ENCODE measurements around the gene PRKD2. TPM values are rescaled to one million over a fixed set of nuclear protein-coding genes. Genes with fewer than 3 reads are reported as not detected.

The PRKD2 gene
- total RNA-seq, 1 donor from 2014 or later, result 101 TPM

DNA sequence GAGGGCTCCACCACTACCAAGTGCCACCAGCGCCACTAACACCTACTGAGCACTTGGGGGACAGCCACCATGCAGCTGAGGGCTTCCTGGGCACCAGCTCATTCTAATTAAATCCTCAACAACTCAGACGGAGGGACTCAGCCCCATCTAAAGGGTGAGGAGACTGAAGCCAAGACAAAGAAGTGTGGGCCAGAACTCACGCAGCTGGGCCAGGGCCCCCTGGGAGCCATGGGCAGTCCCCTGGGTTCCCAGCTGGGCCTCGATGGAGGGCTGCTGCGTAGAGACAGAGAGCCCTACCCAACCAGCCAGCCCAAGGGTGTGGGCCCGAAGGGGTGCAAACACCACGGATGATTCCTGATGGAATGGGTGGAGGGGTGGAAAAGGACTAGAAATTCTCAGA lies 12.8 kb upstream of the PRKD2 start:
- no peak for DNase-seq (ENCODE audit: low spot score in 2 of 2)
- peaks cover 89 to 90% of the 10 kb centered on the region in 2 donors for H3K36me3 ChIP-seq
- H3K4me3 ChIP-seq, result no peak overlapping the region
- TF ChIP-seq, protein P1, sequence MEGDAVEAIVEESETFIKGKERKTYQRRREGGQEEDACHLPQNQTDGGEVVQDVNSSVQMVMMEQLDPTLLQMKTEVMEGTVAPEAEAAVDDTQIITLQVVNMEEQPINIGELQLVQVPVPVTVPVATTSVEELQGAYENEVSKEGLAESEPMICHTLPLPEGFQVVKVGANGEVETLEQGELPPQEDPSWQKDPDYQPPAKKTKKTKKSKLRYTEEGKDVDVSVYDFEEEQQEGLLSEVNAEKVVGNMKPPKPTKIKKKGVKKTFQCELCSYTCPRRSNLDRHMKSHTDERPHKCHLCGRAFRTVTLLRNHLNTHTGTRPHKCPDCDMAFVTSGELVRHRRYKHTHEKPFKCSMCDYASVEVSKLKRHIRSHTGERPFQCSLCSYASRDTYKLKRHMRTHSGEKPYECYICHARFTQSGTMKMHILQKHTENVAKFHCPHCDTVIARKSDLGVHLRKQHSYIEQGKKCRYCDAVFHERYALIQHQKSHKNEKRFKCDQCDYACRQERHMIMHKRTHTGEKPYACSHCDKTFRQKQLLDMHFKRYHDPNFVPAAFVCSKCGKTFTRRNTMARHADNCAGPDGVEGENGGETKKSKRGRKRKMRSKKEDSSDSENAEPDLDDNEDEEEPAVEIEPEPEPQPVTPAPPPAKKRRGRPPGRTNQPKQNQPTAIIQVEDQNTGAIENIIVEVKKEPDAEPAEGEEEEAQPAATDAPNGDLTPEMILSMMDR (IDR thresholded peaks at IDR 0.05), result no peak
- no peak overlapping the region for H3K27ac ChIP-seq
- no peaks in the 10 kb centered on the region for H3K9me3 ChIP-seq
- no peaks in the 10 kb centered on the region for H3K4me1 ChIP-seq
- intact Hi-C loops (cut with DNase I), result no loop called here
- H3K27me3 ChIP-seq, result no peaks in the 10 kb centered on the region

DNA sequence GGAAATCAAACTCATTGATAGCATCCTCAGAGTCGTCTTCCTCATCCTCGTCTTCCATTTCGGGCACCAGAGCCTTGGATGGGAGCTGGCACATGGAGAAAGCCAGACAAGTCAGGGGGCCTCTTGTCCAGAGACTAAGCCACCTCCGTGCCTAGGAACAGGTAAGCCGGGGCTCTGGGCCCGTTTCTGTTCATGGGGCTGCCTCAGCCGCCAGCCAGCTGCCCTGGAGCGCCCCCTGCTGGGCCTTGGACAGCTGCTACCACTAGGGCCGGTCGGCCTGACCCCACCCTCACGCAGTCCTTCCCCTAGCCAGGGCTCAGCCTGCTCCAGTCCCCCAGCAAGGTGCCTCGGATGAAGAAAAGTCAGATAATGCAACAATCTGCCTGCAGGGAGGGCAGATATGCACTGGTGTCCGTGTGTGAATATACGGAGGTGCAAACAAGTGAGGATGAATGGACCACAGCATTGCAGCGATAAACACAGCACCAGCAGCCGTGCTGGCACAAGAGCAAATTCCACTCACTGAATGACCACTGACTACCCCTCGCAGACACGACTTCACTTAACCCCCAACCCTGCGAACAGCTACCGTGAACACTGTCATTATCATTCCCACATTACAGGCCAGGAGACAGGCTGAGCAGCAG lies 11.9 kb upstream of the PRKD2 start:
- H3K9me3 ChIP-seq, result no peaks in the 10 kb centered on the region
- H3K4me3 ChIP-seq, result no peak overlapping the region
- peaks cover 90 to 94% of the 10 kb centered on the region in 2 donors for H3K36me3 ChIP-seq
- intact Hi-C loops (cut with DNase I), result loop anchor here (1.0 kb wide), 1 partner anchor 25 kb away; no protein-coding TSS in a partner anchor
- no peaks in the 10 kb centered on the region for H3K27me3 ChIP-seq
- no peaks in the 10 kb centered on the region for H3K4me1 ChIP-seq
- TF ChIP-seq, protein P1 (IDR thresholded peaks at IDR 0.05), result peak; percentile 85 to 92 (median 91)
- H3K27ac ChIP-seq, result no peak overlapping the region
- DNase-seq (ENCODE audit: low spot score in 2 of 2), result no peak

DNA sequence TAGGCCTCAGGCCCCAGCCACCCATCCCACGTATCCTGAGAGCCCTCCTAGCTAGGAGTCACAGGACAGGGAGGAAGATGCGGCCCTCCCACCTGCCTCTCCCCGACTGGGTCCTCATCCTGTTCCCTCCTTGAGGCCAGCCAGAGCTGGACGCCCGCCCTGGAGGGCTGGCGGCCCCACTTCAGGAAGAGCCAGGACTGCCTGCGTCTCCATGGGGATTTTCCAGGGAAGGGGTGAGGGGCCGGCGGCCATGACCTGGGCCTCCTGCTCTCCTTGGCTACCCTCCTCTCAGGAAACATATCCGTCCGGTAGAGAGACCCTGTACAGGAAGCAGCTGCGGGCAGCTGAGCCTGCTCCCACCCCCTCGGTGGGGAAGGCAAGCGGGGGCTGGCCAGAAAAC lies 11.3 kb upstream of the PRKD2 start:
- Histone ChIP-seq H3K9me3 (no peaks in the 10 kb centered on the region), H3K27me3 (no peaks in the 10 kb centered on the region), H3K4me3 (no peak overlapping the region), H3K36me3 (peaks cover 92 to 94% of the 10 kb centered on the region in 2 donors), H3K4me1 (no peaks in the 10 kb centered on the region), H3K27ac (no peak overlapping the region)
- TF ChIP-seq, protein P1 (IDR thresholded peaks at IDR 0.05), result no peak
- intact Hi-C loops (cut with DNase I), result loop anchor here (1.0 kb wide), 1 partner anchor 24 kb away; no protein-coding TSS in a partner anchor
- no peak for DNase-seq (ENCODE audit: low spot score in 2 of 2)

DNA sequence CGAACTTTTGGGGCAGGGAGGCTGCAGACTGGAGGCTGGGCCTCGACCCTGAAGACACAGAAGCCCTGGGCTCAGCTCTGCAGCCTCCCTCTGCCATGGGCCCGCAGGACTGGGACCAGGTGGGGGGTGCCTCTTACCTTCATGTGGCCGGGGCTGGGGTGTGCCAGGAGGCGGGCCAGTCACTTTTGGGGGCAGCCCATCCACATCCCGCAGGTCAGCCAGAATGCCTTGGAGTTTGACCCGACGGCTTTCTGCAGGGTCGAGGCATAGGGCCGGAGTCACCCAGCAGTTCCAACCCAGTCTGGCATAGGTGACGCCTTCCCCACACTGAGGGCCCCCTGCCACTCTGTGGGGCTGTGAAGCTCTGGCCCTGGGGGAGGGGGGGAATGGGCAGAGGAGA lies 10.8 kb upstream of the PRKD2 start:
- H3K27me3 ChIP-seq, result no peaks in the 10 kb centered on the region
- H3K9me3 ChIP-seq, result no peaks in the 10 kb centered on the region
- no peak overlapping the region for H3K27ac ChIP-seq
- no peak for DNase-seq (ENCODE audit: low spot score in 2 of 2)
- no peak overlapping the region for H3K4me3 ChIP-seq
- peaks cover 92 to 94% of the 10 kb centered on the region in 2 donors for H3K36me3 ChIP-seq
- intact Hi-C loops (cut with DNase I), result loop anchor here (1.0 kb wide), 1 partner anchor 23 kb away; no protein-coding TSS in a partner anchor
- no peaks in the 10 kb centered on the region for H3K4me1 ChIP-seq
- TF ChIP-seq, protein P1 (IDR thresholded peaks at IDR 0.05), result no peak

DNA sequence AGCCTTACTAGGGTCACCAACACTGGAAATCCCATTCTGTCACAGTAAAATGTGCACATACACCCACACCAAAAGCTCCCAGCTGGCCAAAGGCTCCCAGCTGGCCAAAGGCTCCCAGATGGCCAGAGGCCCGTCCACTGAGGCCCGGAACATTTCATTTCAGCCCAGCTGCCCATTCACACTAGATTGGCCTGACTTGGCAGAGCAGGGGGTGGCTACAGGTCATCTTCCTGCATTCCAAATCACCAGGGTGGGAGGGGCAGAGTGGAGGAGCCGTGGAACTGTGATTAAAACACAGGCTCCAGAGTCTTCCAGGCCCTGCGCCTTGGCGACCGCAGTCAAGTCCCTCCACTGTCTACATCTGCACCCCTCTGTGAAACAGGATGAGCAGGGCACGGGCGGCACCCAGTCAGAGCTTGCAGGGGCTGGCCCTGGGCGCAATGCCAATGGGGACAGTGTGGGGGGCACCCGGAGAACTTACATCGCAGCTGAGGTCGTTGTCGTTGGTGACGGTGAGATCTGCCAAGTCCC lies 10.1 kb upstream of the PRKD2 start:
- Histone ChIP-seq H3K36me3 (peaks cover 93 to 94% of the 10 kb centered on the region in 2 donors), H3K4me1 (no peaks in the 10 kb centered on the region), H3K4me3 (no peak overlapping the region), H3K27ac (no peak overlapping the region), H3K27me3 (no peaks in the 10 kb centered on the region), H3K9me3 (no peaks in the 10 kb centered on the region)
- no peak for DNase-seq (ENCODE audit: low spot score in 2 of 2)
- intact Hi-C loops (cut with DNase I), result no loop called here
- TF ChIP-seq, protein P1 (IDR thresholded peaks at IDR 0.05), result no peak

Measured in ascending aorta (tissue), 2 donors.